ENCODE data around the gene AKR1B1. TPM values are rescaled to one million over a fixed set of nuclear protein-coding genes. Genes with fewer than 3 reads are reported as not detected.
A peak's percentile ranks its signal among the peaks of the same experiment; 100 is the strongest.

The AKR1B1 gene
- total RNA-seq, 1 donor, result 542 TPM

GRCh38 chr7:134453518-134453917 is 5.4 kb downstream of the AKR1B1 start:
- H3K4me3 ChIP-seq (ENCODE audit: low read depth, low read length), result no peak overlapping the region
- DNase-seq (ENCODE audit: low read depth), result peak; percentile 22
- no peak for TF ChIP-seq CTCF (IDR thresholded peaks at IDR 0.05; ENCODE audit: insufficient read depth, low read depth, low read length)

- TF ChIP-seq CTCF (IDR thresholded peaks at IDR 0.05; ENCODE audit: insufficient read depth, low read depth, low read length), result no peak
- H3K4me3 ChIP-seq (ENCODE audit: low read depth, low read length), result no peak overlapping the region
- no peak for DNase-seq (ENCODE audit: low read depth)
These were observed 5.9 kb downstream of the AKR1B1 start for GRCh38 chr7:134452991-134453473.

GRCh38 chr7:134452419-134452838 is 6.5 kb downstream of the AKR1B1 start:
- no peak for TF ChIP-seq CTCF (IDR thresholded peaks at IDR 0.05; ENCODE audit: insufficient read depth, low read depth, low read length)
- H3K4me3 ChIP-seq (ENCODE audit: low read depth, low read length), result no peak overlapping the region
- DNase-seq (ENCODE audit: low read depth), result peak; percentile 61

GRCh38 chr7:134451656-134452055 is 7.2 kb downstream of the AKR1B1 start:
- TF ChIP-seq CTCF (IDR thresholded peaks at IDR 0.05; ENCODE audit: insufficient read depth, low read depth, low read length), result no peak
- H3K4me3 ChIP-seq (ENCODE audit: low read depth, low read length), result no peak overlapping the region
- no peak for DNase-seq (ENCODE audit: low read depth)

- peak; percentile 53 for DNase-seq (ENCODE audit: low read depth)
- no peak overlapping the region for H3K4me3 ChIP-seq (ENCODE audit: low read depth, low read length)
- TF ChIP-seq CTCF (IDR thresholded peaks at IDR 0.05; ENCODE audit: insufficient read depth, low read depth, low read length), result no peak
These were observed 8.5 kb downstream of the AKR1B1 start for GRCh38 chr7:134450294-134451000.

GRCh38 chr7:134449680-134450079 is 9.2 kb downstream of the AKR1B1 start:
- H3K4me3 ChIP-seq (ENCODE audit: low read depth, low read length), result no peak overlapping the region
- no peak for TF ChIP-seq CTCF (IDR thresholded peaks at IDR 0.05; ENCODE audit: insufficient read depth, low read depth, low read length)
- DNase-seq (ENCODE audit: low read depth), result no peak
